Endothelial cell of umbilical vein (primary cell): ENCODE results near the gene NFKB1.

Experiments used
- EZH2 ChIP-seq: IDR thresholded peaks from 2 replicates; pipeline ENCODE4 v1.6.1; 2012; ENCODE audit warnings: borderline replicate concordance, low read depth, mild to moderate bottlenecking, moderate library complexity, low read length, inconsistent platforms; ENCODE audit not compliant: severe bottlenecking
- MYC ChIP-seq: IDR thresholded peaks from one replicate; pipeline ENCODE4 v1.6.1; 2011; ENCODE audit warnings: mild to moderate bottlenecking, low read depth, low read length
- POLR2A ChIP-seq: IDR thresholded peaks from 2 replicates; pipeline ENCODE4 v1.6.1; 2012; ENCODE audit warnings: low read depth, mild to moderate bottlenecking, control low read depth, low read length
- POLR2AphosphoS5 ChIP-seq: IDR thresholded peaks from 2 replicates; pipeline ENCODE4 v1.6.1; 2012; ENCODE audit warnings: low read depth, mild to moderate bottlenecking, control low read depth, low read length, moderate library complexity; ENCODE audit not compliant: insufficient read depth
- TF ChIP-seq, protein P1 (sequence below), 2 donors: IDR thresholded peaks; 1 replicate in 1 of 2; 2 replicates in 1 of 2; pipeline ENCODE4 v1.5.1; 2011; ENCODE audit warnings: low read length in 2 of 2, mild to moderate bottlenecking in 2 of 2, moderate library complexity in 2 of 2, control low read depth in 1 of 2, inconsistent platforms in 1 of 2, low read depth in 1 of 2; ENCODE audit not compliant: insufficient read depth in 1 of 2; ENCODE audit errors: extremely low read depth in 1 of 2

DNA sequence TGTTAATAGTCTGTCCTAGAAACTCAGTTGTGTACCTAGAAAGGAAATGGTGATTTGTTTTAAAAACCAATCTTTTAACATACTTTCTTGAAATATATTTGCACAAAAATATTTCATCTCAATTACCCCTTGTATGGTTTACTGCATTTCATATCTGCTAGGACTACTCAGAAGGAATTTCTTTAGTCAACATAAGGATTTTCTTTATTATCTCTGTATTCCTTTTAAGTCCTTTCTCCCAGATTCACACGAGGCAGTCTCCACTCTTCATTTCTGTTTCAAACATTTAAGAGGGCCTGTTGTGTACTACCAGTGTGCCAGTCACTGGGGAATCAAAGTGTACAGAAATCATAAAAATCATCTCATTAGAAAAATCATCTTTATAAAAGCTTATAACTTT is 28.8 kb downstream of the NFKB1 start:
- TF ChIP-seq, protein P1, sequence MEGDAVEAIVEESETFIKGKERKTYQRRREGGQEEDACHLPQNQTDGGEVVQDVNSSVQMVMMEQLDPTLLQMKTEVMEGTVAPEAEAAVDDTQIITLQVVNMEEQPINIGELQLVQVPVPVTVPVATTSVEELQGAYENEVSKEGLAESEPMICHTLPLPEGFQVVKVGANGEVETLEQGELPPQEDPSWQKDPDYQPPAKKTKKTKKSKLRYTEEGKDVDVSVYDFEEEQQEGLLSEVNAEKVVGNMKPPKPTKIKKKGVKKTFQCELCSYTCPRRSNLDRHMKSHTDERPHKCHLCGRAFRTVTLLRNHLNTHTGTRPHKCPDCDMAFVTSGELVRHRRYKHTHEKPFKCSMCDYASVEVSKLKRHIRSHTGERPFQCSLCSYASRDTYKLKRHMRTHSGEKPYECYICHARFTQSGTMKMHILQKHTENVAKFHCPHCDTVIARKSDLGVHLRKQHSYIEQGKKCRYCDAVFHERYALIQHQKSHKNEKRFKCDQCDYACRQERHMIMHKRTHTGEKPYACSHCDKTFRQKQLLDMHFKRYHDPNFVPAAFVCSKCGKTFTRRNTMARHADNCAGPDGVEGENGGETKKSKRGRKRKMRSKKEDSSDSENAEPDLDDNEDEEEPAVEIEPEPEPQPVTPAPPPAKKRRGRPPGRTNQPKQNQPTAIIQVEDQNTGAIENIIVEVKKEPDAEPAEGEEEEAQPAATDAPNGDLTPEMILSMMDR (IDR thresholded peaks at IDR 0.05; ENCODE audit: extremely low read depth in 1 of 2, insufficient read depth in 1 of 2, low read depth in 1 of 2, low read length in 2 of 2), result no peak
- TF ChIP-seq POLR2A (no peak), EZH2 (no peak), POLR2AphosphoS5 (no peak), MYC (no peak)
